Thyroid gland (tissue), 4 donors: ENCODE results near the gene FAM153A.
"Not testable (repeated sequence)": the region's sequence is repeated elsewhere in the genome, so short reads cannot be mapped to it uniquely, and the experiment has no call there.

Experiments used
- CTCF ChIP-seq, 6 experiments: fragments of 200-600 bp in 3 of 6; fragments of 450-650 bp in 3 of 6; sonication (generic) in 3 of 6; IDR thresholded peaks; one replicate each; pipeline ENCODE4 v1.5.1; 2016 to 2019; ENCODE audit warnings: antibody characterized with exemption in 6 of 6, mild to moderate bottlenecking in 2 of 6, inconsistent platforms in 1 of 6, moderate library complexity in 1 of 6
- POLR2A ChIP-seq, 2 donors: fragments of 450-650 bp; IDR thresholded peaks; one replicate each; pipeline ENCODE4 v1.6.1; 2017; ENCODE audit warnings: antibody characterized with exemption in 2 of 2, mild to moderate bottlenecking in 2 of 2, moderate library complexity in 1 of 2

- TF ChIP-seq CTCF, POLR2A (IDR thresholded peaks at IDR 0.05): not testable (repeated sequence)
Measured at GRCh38 chr5:177763737-177764508, 18.8 kb downstream of the FAM153A start.
